DMS 273 treated with DMSO at 0.1 percent for 48 hours (cell line): ENCODE data around the gene DIAPH1.

Experiments
- DNase-seq: peaks from one replicate; lab custom pipeline; 2025; lab: John Stamatoyannopoulos, UW

DIAPH1 gene

DNA sequence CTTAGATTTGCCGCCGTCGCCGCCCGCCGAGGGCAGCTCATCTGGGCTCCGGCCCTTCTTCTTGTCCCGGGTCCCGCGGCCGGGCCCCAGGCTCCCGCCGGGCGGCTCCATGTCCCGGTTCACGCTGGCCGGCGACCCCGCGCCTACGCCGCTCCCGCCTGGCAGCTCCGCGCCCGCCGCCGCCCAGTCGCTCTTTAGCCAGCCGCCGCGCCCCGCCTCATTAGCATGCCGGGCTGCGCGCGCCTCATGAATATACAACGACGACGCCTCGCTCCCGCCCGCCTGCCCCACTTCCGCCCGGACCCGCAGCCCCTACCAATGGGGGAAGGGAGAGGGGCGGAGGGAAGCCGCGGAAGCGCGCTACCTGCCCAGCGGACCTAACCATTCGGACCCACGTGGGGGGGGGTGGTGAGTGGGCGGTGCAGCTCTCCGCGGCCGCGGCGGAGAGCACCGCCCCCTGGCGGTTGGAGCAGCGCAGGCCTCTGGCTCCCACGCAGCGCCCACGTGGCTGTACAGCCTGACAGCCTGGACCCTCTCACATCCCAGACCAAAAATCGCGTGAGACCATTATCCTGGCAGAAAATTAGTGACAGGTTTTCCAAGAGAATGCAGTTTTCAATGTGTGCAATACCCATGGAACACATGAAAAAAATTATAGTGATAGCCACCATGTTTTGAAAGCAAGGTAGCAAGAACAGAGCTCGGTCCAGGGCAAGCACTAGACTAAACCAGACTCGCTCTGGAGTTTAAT lies at the start of gene DIAPH1:
TSS of gene DIAPH1 (minus strand) at position 197 of the 751 bp plus-strand sequence. CDS start at position 111, 86 bp downstream.
- peak; percentile 89 for DNase-seq

DNA sequence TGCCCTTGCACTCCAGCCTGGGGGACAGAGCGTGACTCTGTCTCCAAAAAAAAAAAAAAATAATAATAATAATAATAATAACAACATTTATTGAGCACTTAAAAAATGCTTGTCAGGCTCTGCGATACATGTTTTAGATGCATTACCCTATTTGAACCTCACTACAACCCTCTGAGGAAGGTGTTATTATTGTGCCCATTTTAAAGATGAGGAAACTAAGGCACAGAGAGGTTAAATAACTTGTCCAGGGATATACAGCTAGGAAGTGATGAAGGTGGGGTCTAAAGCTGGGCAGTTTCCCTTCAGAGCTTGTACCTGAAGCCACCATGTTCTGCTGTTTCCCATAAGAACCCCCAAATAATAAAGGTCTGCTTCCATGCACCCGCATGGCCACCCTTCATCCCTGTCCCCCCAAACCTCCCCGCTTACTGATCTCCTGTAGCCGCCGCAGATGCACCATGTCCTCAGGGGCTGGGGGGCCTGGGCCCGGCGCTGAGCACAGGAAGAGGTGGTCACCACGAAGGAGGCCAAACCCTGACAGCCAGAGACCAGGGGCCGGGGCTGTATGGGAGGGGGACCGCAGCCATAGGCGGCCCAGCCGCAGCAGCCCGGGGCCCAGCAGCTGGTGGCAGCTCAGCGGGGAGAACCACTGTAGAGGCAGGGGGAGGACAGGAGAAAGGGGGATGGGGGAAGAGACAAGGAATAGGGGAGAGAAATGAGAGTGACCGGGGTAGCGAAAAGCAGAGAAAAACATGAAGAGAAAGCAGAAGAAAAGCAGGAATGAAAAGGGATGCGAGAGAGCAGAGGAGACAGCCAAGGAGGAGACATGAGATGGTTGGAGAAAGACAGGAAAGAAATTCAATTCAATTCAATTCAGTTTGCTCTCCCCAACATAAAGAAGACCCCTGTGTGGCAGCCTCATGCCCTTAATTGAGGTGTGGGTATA lies 47.5 kb upstream of the DIAPH1 start:
- no peak for DNase-seq

DNA sequence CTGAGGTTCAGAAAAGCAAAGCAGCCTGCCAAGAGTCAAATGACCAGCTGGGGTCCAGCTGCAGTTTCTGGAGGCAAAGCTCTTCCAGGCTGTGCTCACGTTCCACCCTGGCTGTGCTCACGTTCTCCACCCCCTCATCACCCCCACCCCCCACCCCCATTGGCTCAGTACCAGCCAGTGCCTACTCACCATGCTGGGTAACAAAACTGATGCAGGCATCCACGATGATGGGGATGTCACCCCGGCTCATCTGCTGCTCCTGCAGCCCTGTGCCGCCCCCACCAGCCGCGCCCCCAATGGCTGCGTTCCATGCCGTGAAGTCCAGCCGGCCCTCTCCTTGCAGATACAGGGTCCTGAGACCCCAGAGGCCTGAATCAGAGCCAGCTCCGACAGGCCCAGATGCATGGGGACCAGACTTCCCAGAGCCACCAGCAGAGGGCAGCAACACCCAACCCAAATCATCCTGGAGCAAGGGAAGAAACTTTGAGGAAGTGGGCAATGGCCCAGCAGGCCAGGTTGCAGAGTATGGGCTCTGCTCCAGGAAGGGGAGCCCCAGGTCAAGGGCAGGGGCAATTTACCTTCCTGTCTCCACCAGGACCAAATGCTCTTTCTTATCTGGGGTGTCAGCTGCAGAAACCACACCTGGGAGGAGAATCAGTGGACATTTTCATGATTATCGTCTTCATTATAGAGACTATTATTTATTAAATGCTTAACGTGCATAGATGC lies 46.1 kb upstream of the DIAPH1 start:
- peak; percentile 33 for DNase-seq

DNA sequence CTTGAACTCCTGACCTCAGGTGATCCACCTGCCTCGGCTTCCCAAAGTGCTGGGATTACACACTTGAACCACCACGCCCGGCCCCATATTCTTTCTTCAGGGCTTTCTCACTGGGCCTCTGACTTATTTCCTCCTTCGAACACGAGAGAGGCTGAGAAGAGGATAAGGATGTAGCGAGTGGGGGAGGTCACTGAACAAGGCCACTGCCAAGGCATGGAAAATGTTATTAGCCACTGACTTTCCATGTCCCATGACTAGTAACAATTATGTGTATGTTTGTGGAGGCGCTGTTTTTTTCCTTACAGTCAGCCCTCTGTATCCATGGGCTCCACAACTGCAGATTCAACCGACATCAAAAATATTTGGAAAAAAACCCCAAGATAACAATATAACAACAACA lies 44.7 kb upstream of the DIAPH1 start:
- DNase-seq: no peak

DNA sequence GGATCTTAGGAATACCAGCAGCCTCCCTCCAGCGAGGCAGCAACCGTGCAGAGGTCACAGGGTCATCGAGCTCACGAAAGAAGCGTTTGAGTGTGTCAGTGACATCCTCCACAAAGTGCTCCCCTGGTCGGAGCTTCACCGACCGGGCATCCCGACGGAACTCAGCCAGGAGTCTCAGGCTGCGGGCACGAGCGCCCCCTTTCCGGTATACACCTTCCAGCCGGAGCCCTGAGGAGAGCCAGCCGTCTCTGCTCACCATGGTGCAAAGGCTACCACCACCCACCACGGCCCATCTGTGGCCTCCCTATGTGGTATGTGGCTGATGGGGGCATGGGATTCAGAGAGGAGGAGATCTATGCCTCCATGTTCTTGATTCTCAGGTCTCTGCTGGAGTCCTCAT lies 43.2 kb upstream of the DIAPH1 start:
- no peak for DNase-seq

DNA sequence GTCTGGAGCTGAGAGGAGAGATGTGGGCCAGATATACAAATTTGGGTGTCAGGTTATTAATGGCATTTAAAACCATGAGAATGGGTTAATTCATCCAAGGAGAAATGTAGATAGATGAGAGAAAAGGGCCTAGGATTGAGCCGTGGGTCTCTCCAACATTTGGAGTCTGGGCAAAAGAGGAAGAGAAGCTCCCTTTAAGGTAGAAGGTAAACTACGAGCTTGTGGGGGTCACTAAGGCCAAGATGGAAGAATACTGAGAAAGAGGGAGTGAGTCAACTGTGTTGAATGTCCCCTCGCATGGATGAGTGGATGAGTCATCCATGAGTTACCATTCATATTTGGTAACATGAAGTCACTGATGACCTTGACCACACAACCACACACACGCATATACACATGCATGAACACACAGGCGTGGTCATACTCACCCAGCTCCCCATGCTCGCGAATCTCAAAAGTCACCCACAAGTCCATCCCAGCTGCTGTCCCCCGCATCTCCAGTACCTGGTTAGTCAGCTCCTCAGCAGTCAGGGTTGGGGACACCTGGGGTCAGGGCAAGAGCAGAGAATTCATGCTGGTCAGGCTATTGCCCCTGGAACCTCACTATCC lies 39.2 kb upstream of the DIAPH1 start:
- DNase-seq: no peak

DNA sequence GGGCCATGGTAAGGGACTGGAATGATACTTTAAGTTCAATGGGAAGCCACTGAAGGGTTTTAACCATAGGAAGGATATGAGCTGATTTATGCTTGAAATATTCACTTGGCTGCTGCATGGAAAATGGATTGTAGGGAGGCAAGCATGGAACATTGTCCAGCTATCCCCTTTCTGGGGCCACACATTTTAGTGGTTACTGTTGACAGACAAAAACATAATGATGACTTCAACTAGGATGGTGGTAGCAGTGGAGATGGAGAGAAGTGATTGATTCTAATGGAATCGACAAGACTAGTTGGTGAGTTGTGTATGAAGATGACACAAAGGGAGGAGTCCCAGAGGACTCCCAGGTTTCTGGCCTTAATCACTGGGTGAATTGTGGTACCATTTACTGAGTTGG lies 38.6 kb upstream of the DIAPH1 start:
- DNase-seq: no peak

DNA sequence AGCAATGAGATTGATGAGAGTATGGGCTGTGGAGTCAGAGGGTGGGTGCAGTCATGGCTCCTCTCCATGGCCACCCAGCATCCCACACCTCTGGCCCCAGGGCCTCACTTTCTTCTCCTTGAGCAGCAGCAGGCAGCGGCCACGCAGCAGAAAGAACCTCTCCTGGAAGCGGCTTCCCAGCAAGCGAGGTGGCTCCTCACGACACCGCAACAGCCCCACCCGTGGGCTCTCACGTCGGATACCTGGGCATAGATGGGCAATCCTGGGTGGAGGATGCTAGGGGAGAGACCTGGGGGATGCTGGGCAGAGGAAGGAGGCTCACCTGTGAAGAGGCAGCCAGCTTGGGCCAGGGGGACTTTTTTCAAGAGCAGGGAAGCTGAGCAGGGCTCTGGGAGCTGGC lies 37.6 kb upstream of the DIAPH1 start:
- DNase-seq: no peak

DNA sequence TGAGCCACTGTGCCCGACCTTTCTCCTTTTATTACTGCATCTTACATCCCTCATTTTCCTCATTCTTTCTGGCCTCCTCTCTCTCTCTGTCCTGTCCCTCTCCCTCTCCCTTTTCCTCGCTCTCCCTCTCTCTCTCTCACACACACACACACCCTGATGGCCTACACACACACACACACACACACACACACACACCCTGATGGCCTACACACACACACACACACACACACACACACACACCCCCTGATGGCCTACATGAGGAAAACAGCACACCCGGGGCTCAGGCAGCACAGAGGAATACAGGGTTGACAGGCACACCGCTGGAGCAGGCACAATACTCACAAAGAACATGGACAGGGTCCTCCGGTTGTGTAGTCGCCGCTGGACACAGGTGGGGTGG lies 36.2 kb upstream of the DIAPH1 start:
- no peak for DNase-seq

DNA sequence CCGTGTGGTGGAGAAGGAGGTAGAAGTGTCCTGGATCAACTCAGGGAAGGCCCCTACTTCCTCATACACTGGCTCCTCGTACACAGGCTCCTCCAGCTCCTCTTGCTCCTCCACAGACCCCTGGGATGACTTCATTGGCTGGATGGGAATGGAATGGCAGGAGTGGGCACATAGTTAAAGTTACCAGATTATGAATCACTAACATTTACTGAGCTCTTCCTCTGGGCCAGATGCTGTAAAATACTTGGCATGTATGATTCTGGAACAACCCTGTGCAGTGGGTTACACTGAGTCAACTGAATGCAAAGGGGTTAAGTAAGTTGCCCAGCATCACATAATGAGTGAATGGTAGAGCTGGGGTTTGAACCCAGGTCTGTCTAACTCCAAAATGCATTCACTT lies 35.5 kb upstream of the DIAPH1 start:
- DNase-seq: no peak

DNA sequence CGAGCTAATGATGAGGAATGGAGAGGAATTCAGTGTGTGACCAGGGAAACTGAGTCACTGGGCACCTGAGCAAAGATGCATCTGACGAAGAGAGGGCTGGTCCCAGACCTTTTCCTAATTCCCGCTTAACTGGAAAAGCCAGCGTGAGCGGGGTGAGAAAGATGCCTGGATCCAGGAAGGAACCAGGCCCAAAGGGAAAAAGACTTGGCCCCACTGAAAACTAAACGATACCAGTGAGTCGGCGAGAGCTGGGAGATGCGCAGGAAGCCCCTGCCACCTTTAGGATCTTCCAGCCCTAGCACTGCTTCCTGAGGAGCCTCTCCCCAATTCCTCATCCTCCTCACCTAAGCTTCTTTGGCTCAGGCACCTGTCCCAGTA lies 32.9 kb upstream of the DIAPH1 start:
- DNase-seq: no peak

DNA sequence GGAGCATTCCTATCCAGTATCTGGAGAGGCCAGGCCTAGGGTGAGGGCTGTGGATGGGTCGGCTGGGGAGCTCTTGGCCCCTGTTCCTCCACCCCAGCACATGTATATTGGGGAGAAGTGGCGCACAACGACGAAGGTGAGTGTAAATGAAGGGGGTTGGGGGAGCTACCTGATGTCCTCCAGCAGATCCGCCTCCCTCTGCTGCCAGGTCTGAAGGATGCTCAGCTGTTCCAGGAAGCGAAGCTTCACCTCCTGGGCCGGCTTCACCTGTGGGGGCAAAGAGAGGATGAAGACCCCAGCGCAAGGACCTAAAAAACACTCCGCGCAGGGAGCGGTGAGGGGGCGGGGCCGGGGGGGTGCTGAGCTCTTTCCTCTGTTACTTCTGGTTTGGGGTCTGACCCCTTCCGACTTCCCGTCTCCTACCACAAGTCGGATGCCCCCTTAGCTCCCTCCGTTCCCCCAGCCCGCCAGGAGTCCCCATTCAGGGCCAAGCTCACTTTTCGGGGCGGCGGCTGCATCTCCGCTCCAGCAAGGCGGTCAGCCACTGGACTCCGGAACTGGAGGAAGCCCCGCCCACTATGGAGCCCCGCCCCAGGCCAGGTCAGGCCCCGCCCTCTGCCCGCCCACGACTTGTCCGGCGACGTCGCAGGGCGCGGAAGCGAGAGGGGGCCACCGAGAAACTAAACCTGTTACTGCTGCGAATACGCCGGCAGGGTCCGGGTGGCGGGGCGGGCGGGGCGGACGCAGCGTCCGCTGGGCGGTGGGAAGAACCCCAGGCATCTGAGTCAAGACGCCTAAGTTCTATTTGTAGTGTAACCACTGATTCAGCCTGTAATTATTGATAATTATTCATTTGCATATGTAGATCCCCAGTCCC lies 32.3 kb upstream of the DIAPH1 start, which contains the start of gene FCHSD1:
TSS of gene FCHSD1 (minus strand) at position 568 of the 877 bp plus-strand sequence. CDS start at position 518, 50 bp downstream.
- no peak for DNase-seq

DNA sequence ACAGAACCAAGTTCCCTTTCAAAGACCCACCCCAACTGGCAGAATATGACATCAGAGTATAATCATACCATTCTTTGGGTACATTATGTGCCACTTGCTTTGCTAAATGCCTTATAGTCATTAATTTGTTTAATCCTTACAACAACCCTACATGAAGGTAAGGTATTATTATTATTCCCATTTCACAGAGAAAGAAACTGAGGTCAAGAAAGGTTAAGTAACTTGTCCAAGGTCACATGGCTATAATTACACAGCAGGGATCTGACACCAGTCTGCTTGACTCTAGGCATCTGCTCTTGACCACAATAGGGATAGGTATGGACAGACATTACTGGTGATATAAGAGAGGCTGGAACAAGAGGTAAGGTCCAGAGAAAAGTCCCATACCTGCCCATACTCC lies 31.2 kb upstream of the DIAPH1 start:
- no peak for DNase-seq

DNA sequence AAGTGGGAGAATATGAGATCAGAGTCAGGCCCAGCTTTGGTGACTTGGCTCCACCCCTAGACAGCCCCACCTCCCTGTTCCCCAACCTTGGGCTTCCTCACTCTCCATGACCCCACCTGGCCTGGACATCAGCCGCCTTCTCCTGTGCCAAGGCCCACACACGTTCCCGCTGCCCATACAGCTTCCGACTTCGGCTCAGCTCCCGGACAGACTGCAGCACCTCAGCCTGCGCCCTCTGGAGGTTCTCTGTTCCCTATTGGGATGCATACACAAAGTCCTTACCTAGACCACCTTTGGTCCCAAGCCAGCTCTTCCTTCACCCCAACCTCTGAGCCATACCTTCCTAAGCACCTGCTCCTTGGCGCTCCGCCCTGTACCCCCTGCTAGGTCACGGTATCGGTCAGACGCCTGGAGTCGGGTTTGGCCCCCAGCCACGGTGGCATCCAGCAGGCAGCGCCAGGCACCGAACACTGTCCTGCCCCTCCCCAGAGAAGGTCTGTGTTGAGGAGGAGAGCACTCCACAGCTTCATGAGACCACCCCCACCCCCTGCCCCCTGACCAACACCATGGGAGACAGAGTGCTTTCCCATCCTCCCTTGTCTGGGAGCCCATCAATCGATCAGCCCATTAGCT lies 30.4 kb upstream of the DIAPH1 start:
- DNase-seq: no peak

DNA sequence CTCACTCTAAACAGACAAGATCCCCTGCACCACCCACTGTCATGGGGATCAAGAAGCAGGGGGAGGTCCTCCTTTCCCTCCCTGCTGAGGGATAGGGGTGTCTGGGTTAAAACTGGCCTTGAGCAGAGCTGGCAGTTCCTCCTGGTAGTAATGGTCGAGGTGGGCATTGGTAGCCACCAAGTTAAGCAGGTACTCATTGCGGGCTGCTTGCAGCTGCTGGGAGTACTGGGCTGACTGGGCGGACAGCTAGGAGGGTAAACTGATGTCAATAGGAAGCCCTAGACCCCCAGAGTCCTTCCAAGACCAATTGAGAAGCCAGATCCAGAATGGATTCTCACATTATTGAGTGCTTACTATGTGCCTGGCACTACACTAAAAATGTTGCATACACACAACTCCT lies 29.1 kb upstream of the DIAPH1 start:
- no peak for DNase-seq

DNA sequence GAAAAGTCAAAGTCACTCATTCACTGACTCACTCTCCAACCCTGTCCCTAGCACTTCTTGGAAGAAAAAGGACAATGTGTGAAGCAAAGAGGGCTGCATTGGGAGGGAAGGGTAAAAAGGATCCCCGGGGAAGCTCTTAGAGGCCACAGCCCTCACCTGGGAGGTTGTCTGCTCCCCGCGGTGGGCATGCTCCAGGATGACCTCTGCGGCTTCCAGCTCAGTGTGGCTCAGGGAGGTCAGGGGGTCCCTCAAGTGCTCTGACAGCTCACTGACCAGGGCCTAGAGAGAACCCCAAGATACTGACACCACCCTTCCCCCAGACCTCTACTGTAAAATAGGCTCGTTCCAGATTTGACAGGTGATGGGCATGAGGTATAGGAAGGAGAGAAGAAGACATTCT lies 28.4 kb upstream of the DIAPH1 start:
- no peak for DNase-seq

DNA sequence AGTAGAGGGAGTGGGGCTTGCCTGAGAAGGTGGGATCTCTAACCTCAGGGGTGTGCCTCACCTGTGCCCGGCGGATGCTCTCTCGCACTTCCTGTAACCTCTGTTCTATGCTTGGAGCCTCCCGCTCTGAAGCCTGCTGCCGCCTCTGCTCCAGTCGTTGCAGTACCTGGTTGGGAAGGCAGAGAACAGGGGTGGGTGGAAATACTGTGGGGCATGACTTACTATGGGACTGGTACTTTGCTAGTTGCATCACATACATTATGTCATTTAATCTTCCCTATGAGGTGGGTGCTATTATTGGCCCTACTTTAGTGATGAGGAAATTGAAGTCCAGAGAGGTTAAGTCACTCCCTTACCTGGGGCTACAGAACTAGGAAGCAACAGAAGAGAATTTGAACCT lies 27.2 kb upstream of the DIAPH1 start:
- DNase-seq: no peak

DNA sequence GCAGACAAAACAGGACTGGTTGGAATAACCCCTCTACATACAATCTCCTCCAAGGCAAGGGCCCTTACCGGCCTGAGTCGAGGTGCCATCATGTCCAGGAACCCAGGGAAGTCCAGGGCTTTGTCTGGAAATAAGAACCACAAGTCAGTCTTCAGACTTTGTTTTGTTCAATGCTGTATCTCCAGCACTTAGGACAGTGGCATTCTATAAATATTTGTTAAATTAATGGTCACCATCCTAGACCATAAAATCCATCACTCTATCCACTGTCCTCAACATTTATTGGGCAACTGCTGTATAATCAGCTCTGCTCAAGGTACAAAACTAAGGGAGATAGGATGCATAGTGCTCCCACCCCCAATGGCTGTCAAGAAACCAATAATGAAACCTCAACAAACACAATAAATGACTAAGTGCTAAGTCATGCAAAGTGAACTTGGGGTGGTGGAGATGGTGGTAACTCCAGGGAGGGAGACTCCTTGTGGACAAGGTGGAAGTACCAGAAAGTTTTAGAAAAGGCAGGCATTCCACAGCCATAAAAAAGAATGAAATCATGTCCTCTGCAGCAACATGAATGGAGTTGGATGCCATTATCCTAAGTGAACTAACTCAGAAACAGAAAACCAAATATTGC lies 23.0 kb upstream of the DIAPH1 start:
- no peak for DNase-seq

DNA sequence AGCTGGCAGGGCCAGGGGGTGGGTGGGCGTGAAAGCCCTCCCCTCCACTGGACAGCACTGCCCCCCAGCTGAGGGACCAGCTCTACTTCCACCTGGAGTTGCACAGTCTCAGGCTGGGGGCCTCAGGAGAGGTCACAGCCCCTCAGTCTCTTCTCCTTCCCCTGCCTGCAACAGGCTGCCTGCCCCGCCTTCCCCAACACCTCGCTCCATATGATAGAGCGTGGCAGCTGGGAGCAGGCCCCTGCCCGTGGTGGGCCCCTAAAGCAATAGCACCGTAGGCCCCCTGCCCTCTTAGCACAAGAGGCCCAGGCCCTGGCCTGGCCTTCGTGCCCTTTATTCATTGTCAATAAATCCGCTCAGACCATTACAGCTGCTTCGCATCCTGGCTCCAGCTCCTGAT lies 21.9 kb upstream of the DIAPH1 start:
- DNase-seq: no peak

DNA sequence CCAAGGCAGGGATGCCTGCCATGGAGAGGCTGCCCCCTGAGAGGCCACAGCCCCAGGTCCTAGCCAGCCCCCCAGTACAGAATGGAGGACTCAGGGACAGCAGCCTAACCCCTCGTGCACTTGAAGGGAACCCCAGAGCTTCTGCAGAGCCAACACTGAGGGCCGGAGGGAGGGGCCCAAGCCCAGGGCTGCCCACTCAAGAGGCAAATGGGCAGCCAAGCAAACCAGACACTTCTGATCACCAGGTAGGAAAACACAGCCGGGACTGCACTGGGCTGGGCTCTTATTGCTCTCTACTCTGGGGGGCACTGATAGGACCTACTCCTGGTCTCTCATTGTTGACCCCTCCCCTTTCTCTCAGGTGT lies 21.2 kb upstream of the DIAPH1 start:
- no peak for DNase-seq
